ENCODE results near the gene KIF1A. TPM values are rescaled to one million over a fixed set of nuclear protein-coding genes. Genes with fewer than 3 reads are reported as not detected.

Gene KIF1A
- total RNA-seq, 1 experiment from 2014 or later = 279 TPM

DNA sequence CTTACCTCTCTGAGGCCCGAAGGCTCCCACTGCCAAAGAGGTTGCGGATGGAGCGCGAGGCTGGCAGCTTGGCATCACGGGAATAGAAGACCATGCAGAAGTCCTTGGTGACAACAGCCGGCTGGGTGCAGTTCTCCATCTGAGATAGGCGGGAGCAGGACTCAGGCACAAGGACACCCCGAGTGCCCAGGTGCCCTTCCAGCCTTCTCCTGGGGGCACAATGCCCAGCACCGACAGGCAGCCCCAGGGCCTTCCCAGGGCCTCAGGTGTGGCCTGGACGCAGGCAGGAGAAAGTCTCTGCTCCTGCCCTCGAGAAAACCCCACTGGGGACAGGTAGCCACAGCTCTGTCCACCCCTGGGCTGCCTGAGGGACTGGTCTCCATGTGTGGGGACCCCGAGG lies 94.8 kb downstream of the KIF1A start:
- Mint-ChIP-seq H3K4me3 (no peak overlapping the region), H3K27me3 (ENCODE audit: low read depth) (no peaks in the 10 kb centered on the region), H3K27ac (no peak overlapping the region), H3K4me1 (no peaks in the 10 kb centered on the region), H3K36me3 (peaks cover 29% of the 10 kb centered on the region), H3K9me3 (no peaks in the 10 kb centered on the region)
- ChIA-PET POLR2A (no interaction called here), CTCF (no interaction called here)
- DNase-seq (ENCODE audit: low spot score) = no peak
- TF ChIP-seq NFATC4 (CRISPR knock-in tag; IDR thresholded peaks at IDR 0.05) (no peak), CREM (CRISPR knock-in tag; IDR thresholded peaks at IDR 0.05) (no peak), TEAD1 (CRISPR knock-in tag; IDR thresholded peaks at IDR 0.05) (no peak), RELA (CRISPR knock-in tag; IDR thresholded peaks at IDR 0.05; ENCODE audit: borderline replicate concordance) (no peak), RORB (CRISPR knock-in tag; IDR thresholded peaks at IDR 0.05) (no peak), ZNF317 (CRISPR knock-in tag; IDR thresholded peaks at IDR 0.05; ENCODE audit: borderline replicate concordance, low read depth) (no peak), GTF2I (CRISPR knock-in tag; conservative IDR thresholded peaks at IDR 0.05) (no peak), TCF7 (CRISPR knock-in tag; IDR thresholded peaks at IDR 0.05; ENCODE audit: low read depth) (no peak), ETV6 (CRISPR knock-in tag; IDR thresholded peaks at IDR 0.05) (no peak)
- TF ChIP-seq, protein P1, sequence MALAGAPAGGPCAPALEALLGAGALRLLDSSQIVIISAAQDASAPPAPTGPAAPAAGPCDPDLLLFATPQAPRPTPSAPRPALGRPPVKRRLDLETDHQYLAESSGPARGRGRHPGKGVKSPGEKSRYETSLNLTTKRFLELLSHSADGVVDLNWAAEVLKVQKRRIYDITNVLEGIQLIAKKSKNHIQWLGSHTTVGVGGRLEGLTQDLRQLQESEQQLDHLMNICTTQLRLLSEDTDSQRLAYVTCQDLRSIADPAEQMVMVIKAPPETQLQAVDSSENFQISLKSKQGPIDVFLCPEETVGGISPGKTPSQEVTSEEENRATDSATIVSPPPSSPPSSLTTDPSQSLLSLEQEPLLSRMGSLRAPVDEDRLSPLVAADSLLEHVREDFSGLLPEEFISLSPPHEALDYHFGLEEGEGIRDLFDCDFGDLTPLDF (CRISPR knock-in tag; IDR thresholded peaks at IDR 0.05) = no peak
- TF ChIP-seq, protein P2, sequence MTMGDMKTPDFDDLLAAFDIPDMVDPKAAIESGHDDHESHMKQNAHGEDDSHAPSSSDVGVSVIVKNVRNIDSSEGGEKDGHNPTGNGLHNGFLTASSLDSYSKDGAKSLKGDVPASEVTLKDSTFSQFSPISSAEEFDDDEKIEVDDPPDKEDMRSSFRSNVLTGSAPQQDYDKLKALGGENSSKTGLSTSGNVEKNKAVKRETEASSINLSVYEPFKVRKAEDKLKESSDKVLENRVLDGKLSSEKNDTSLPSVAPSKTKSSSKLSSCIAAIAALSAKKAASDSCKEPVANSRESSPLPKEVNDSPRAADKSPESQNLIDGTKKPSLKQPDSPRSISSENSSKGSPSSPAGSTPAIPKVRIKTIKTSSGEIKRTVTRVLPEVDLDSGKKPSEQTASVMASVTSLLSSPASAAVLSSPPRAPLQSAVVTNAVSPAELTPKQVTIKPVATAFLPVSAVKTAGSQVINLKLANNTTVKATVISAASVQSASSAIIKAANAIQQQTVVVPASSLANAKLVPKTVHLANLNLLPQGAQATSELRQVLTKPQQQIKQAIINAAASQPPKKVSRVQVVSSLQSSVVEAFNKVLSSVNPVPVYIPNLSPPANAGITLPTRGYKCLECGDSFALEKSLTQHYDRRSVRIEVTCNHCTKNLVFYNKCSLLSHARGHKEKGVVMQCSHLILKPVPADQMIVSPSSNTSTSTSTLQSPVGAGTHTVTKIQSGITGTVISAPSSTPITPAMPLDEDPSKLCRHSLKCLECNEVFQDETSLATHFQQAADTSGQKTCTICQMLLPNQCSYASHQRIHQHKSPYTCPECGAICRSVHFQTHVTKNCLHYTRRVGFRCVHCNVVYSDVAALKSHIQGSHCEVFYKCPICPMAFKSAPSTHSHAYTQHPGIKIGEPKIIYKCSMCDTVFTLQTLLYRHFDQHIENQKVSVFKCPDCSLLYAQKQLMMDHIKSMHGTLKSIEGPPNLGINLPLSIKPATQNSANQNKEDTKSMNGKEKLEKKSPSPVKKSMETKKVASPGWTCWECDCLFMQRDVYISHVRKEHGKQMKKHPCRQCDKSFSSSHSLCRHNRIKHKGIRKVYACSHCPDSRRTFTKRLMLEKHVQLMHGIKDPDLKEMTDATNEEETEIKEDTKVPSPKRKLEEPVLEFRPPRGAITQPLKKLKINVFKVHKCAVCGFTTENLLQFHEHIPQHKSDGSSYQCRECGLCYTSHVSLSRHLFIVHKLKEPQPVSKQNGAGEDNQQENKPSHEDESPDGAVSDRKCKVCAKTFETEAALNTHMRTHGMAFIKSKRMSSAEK (CRISPR knock-in tag; IDR thresholded peaks at IDR 0.05; ENCODE audit: borderline replicate concordance) = no peak
- TF ChIP-seq, protein P3, sequence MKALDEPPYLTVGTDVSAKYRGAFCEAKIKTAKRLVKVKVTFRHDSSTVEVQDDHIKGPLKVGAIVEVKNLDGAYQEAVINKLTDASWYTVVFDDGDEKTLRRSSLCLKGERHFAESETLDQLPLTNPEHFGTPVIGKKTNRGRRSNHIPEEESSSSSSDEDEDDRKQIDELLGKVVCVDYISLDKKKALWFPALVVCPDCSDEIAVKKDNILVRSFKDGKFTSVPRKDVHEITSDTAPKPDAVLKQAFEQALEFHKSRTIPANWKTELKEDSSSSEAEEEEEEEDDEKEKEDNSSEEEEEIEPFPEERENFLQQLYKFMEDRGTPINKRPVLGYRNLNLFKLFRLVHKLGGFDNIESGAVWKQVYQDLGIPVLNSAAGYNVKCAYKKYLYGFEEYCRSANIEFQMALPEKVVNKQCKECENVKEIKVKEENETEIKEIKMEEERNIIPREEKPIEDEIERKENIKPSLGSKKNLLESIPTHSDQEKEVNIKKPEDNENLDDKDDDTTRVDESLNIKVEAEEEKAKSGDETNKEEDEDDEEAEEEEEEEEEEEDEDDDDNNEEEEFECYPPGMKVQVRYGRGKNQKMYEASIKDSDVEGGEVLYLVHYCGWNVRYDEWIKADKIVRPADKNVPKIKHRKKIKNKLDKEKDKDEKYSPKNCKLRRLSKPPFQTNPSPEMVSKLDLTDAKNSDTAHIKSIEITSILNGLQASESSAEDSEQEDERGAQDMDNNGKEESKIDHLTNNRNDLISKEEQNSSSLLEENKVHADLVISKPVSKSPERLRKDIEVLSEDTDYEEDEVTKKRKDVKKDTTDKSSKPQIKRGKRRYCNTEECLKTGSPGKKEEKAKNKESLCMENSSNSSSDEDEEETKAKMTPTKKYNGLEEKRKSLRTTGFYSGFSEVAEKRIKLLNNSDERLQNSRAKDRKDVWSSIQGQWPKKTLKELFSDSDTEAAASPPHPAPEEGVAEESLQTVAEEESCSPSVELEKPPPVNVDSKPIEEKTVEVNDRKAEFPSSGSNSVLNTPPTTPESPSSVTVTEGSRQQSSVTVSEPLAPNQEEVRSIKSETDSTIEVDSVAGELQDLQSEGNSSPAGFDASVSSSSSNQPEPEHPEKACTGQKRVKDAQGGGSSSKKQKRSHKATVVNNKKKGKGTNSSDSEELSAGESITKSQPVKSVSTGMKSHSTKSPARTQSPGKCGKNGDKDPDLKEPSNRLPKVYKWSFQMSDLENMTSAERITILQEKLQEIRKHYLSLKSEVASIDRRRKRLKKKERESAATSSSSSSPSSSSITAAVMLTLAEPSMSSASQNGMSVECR (CRISPR knock-in tag; IDR thresholded peaks at IDR 0.05; ENCODE audit: borderline replicate concordance) = no peak
- no peak for ATAC-seq

DNA sequence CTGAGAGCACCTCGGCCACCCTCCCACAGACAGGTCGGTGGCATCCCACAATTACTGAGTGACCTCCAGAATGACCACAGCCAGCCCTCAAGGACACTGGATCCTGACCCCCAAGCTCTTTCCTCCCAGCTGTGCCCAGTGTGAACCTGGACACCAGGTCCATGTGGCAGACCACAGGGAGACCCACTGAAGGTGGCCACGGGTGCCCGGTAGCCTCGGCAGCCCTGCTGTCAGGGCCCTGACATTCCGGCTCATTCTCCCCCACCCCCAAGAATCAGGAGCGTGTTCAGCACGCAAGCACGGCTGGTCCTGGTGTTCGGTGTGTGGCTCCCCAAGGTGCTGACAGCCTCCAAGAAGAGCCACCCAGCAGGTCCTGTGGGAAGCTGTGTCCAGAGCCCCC lies 95.6 kb downstream of the KIF1A start:
- H3K36me3 Mint-ChIP-seq = peaks cover 31% of the 10 kb centered on the region
- CTCF ChIA-PET = interaction anchor here (1.3 kb wide), 1 partner anchor 9 kb away, joined by 4 read pairs; no protein-coding TSS in a partner anchor
- DNase-seq (ENCODE audit: low spot score) (no peak), ATAC-seq (no peak)
- no peaks in the 10 kb centered on the region for H3K9me3 Mint-ChIP-seq
- POLR2A ChIA-PET = no interaction called here
- no peak overlapping the region for H3K4me3 Mint-ChIP-seq
- H3K4me1 Mint-ChIP-seq = no peaks in the 10 kb centered on the region
- no peak overlapping the region for H3K27ac Mint-ChIP-seq
- no peaks in the 10 kb centered on the region for H3K27me3 Mint-ChIP-seq (ENCODE audit: low read depth)
- TF ChIP-seq, protein P4, sequence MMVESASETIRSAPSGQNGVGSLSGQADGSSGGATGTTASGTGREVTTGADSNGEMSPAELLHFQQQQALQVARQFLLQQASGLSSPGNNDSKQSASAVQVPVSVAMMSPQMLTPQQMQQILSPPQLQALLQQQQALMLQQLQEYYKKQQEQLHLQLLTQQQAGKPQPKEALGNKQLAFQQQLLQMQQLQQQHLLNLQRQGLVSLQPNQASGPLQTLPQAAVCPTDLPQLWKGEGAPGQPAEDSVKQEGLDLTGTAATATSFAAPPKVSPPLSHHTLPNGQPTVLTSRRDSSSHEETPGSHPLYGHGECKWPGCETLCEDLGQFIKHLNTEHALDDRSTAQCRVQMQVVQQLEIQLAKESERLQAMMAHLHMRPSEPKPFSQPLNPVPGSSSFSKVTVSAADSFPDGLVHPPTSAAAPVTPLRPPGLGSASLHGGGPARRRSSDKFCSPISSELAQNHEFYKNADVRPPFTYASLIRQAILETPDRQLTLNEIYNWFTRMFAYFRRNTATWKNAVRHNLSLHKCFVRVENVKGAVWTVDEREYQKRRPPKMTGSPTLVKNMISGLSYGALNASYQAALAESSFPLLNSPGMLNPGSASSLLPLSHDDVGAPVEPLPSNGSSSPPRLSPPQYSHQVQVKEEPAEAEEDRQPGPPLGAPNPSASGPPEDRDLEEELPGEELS (CRISPR knock-in tag; IDR thresholded peaks at IDR 0.05) = no peak
- TF ChIP-seq, protein P5, sequence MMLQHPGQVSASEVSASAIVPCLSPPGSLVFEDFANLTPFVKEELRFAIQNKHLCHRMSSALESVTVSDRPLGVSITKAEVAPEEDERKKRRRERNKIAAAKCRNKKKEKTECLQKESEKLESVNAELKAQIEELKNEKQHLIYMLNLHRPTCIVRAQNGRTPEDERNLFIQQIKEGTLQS (CRISPR knock-in tag; conservative IDR thresholded peaks at IDR 0.05) = no peak
- no peak for TF ChIP-seq NFE2L1 (CRISPR knock-in tag; IDR thresholded peaks at IDR 0.05)
- no peak for TF ChIP-seq FOXK1 (CRISPR knock-in tag; IDR thresholded peaks at IDR 0.05)
- no peak for TF ChIP-seq NFATC4 (CRISPR knock-in tag; IDR thresholded peaks at IDR 0.05)
- no peak for TF ChIP-seq ZBTB21 (CRISPR knock-in tag; IDR thresholded peaks at IDR 0.05; ENCODE audit: borderline replicate concordance)
- TF ChIP-seq KAT7 (CRISPR knock-in tag; IDR thresholded peaks at IDR 0.05; ENCODE audit: borderline replicate concordance) = no peak
- TF ChIP-seq NFYB (CRISPR knock-in tag; conservative IDR thresholded peaks at IDR 0.05; ENCODE audit: low read depth) = no peak
- TF ChIP-seq, protein P6, sequence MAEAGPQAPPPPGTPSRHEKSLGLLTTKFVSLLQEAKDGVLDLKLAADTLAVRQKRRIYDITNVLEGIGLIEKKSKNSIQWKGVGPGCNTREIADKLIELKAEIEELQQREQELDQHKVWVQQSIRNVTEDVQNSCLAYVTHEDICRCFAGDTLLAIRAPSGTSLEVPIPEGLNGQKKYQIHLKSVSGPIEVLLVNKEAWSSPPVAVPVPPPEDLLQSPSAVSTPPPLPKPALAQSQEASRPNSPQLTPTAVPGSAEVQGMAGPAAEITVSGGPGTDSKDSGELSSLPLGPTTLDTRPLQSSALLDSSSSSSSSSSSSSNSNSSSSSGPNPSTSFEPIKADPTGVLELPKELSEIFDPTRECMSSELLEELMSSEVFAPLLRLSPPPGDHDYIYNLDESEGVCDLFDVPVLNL (CRISPR knock-in tag; IDR thresholded peaks at IDR 0.05; ENCODE audit: borderline replicate concordance, low read depth) = no peak
- TF ChIP-seq ZNF396 (CRISPR knock-in tag; IDR thresholded peaks at IDR 0.05; ENCODE audit: borderline replicate concordance) = no peak
- no peak for TF ChIP-seq IRF2 (CRISPR knock-in tag; IDR thresholded peaks at IDR 0.05; ENCODE audit: borderline replicate concordance, low read depth)
- TF ChIP-seq ZNF121 (CRISPR knock-in tag; IDR thresholded peaks at IDR 0.05) = no peak
